Mesenchymal stem cell (in vitro differentiated cells and primary cell): ENCODE data around the gene USP14. TPM values are rescaled to one million over a fixed set of nuclear protein-coding genes. Genes with fewer than 3 reads are reported as not detected.
"Not testable (repeated sequence)": the region's sequence is repeated elsewhere in the genome, so short reads cannot be mapped to it uniquely, and the experiment has no call there.

Experiments used
- DNase-seq: peaks from one replicate; pipeline ENCODE4 v3.0.0-alpha.2; 2013
- H2AFZ ChIP-seq: one replicate; pipeline ENCODE4 v1.6.1; 2013; ENCODE audit warnings: low read depth, mild to moderate bottlenecking, control low read depth, inconsistent platforms, low read length, moderate library complexity
- H2AK5ac ChIP-seq: 2 replicates; pipeline ENCODE4 v1.6.1; 2013; ENCODE audit warnings: low read length, moderate library complexity, mild to moderate bottlenecking, inconsistent platforms; ENCODE audit not compliant: severe bottlenecking
- H2BK120ac ChIP-seq: one replicate; pipeline ENCODE4 v1.6.1; 2013; ENCODE audit warnings: low read depth, mild to moderate bottlenecking, inconsistent platforms, low read length, moderate library complexity
- H2BK12ac ChIP-seq, 2 experiments: one replicate each; pipeline ENCODE4 v1.6.1; 2013; ENCODE audit warnings: inconsistent platforms in 2 of 2, low read length in 2 of 2, mild to moderate bottlenecking in 2 of 2, moderate library complexity in 2 of 2, control low read depth in 1 of 2
- H2BK15ac ChIP-seq: one replicate; pipeline ENCODE4 v1.6.1; 2013; ENCODE audit warnings: mild to moderate bottlenecking, low read depth, inconsistent platforms; ENCODE audit not compliant: poor library complexity, severe bottlenecking
- H2BK5ac ChIP-seq: 2 replicates; pipeline ENCODE4 v1.6.1; 2013; ENCODE audit warnings: low read depth, mild to moderate bottlenecking, low read length, control low read depth, inconsistent platforms; ENCODE audit not compliant: poor library complexity, severe bottlenecking
- H3K14ac ChIP-seq, 2 experiments: one replicate each; pipeline ENCODE4 v1.6.1; 2013; ENCODE audit warnings: inconsistent platforms in 2 of 2, low read length in 2 of 2, control low read depth in 1 of 2, mild to moderate bottlenecking in 1 of 2, moderate library complexity in 1 of 2
- H3K18ac ChIP-seq, 2 experiments: one replicate each; pipeline ENCODE4 v1.6.1; 2013; ENCODE audit warnings: inconsistent platforms in 2 of 2, low read length in 2 of 2, control low read depth in 1 of 2, low read depth in 1 of 2, mild to moderate bottlenecking in 1 of 2
- H3K23ac ChIP-seq, 2 experiments: one replicate each; pipeline ENCODE4 v1.6.1; 2013; ENCODE audit warnings: inconsistent platforms in 2 of 2, low read length in 2 of 2, mild to moderate bottlenecking in 2 of 2, moderate library complexity in 2 of 2, control low read depth in 1 of 2
- H3K27ac ChIP-seq: 2 replicates; pipeline ENCODE4 v1.5.1; 2013; ENCODE audit warnings: mild to moderate bottlenecking, moderate library complexity, low read length, control low read depth, inconsistent platforms; ENCODE audit not compliant: poor library complexity, severe bottlenecking
- H3K27me3 ChIP-seq, 2 experiments: 2 replicates each; pipeline versions ENCODE4 v1.6.1 to v1.7.0; 2013; ENCODE audit warnings: low read length in 2 of 2, mild to moderate bottlenecking in 2 of 2, moderate library complexity in 2 of 2, control low read depth in 1 of 2, inconsistent platforms in 1 of 2; ENCODE audit not compliant: control insufficient read depth in 1 of 2, insufficient read depth in 1 of 2
- H3K36me3 ChIP-seq, 2 experiments: 2 replicates each; pipeline versions ENCODE4 v1.6.1 to v1.7.0; 2013; ENCODE audit warnings: low read length in 2 of 2, control low read depth in 1 of 2, inconsistent platforms in 1 of 2, low read depth in 1 of 2, mild to moderate bottlenecking in 1 of 2; ENCODE audit not compliant: insufficient read depth in 2 of 2, control insufficient read depth in 1 of 2
- H3K4ac ChIP-seq, 2 experiments: one replicate each; pipeline ENCODE4 v1.6.1; 2013; ENCODE audit warnings: inconsistent platforms in 2 of 2, low read length in 2 of 2, mild to moderate bottlenecking in 2 of 2, moderate library complexity in 2 of 2, control low read depth in 1 of 2, low read depth in 1 of 2
- H3K4me1 ChIP-seq: 2 replicates; pipeline ENCODE4 v1.6.1; 2013; ENCODE audit warnings: low read depth, low read length, control low read depth; ENCODE audit not compliant: control insufficient read depth, insufficient read depth
- H3K4me2 ChIP-seq: 2 replicates; pipeline ENCODE4 v1.6.1; 2013; ENCODE audit warnings: low read length, mild to moderate bottlenecking, inconsistent platforms; ENCODE audit not compliant: poor library complexity, severe bottlenecking
- H3K4me3 ChIP-seq, 2 experiments: 2 replicates each; pipeline versions ENCODE4 v1.5.1 to v1.7.0; 2013; ENCODE audit warnings: low read length in 2 of 2, mild to moderate bottlenecking in 2 of 2, control low read depth in 1 of 2, low read depth in 1 of 2; ENCODE audit not compliant: insufficient read depth in 1 of 2
- H3K79me1 ChIP-seq: replicated peaks from 2 replicates; pipeline ENCODE4 v1.6.1; 2013; ENCODE audit warnings: mild to moderate bottlenecking, control low read depth, low read length, inconsistent platforms; ENCODE audit not compliant: poor library complexity, severe bottlenecking
- H3K9ac ChIP-seq: 2 replicates; pipeline ENCODE4 v1.7.0; 2013; ENCODE audit warnings: mild to moderate bottlenecking, low read length, moderate library complexity
- H3K9me3 ChIP-seq: 2 replicates; pipeline ENCODE4 v1.7.0; 2013; ENCODE audit warnings: mild to moderate bottlenecking, low read length; ENCODE audit not compliant: control insufficient read depth
- H4K8ac ChIP-seq: one replicate; pipeline ENCODE4 v1.6.1; 2013; ENCODE audit warnings: inconsistent platforms, mild to moderate bottlenecking, low read length, moderate library complexity
- H4K91ac ChIP-seq: one replicate; pipeline ENCODE4 v1.6.1; 2013; ENCODE audit warnings: mild to moderate bottlenecking, low read length, inconsistent platforms
- WGBS: methylation state at CpG from one replicate; pipeline ENCODE4 v1.1.7; 2013; ENCODE audit warnings: mixed read lengths; 5-methylcytosine and 5-hydroxymethylcytosine counted together
- polyA plus RNA-seq, 2 experiments: library from polyadenylated mRNA; stranded (reverse); fragments of 200-250 nt; gene quantifications; one replicate each; pipeline ENCODE4 v1.2.3, GENCODE V29; 2013

USP14 gene
- polyA plus RNA-seq (2013, experiment 1 of 2) = 45.9 TPM
- polyA plus RNA-seq (2013, experiment 2 of 2) = 50.1 TPM

DNA sequence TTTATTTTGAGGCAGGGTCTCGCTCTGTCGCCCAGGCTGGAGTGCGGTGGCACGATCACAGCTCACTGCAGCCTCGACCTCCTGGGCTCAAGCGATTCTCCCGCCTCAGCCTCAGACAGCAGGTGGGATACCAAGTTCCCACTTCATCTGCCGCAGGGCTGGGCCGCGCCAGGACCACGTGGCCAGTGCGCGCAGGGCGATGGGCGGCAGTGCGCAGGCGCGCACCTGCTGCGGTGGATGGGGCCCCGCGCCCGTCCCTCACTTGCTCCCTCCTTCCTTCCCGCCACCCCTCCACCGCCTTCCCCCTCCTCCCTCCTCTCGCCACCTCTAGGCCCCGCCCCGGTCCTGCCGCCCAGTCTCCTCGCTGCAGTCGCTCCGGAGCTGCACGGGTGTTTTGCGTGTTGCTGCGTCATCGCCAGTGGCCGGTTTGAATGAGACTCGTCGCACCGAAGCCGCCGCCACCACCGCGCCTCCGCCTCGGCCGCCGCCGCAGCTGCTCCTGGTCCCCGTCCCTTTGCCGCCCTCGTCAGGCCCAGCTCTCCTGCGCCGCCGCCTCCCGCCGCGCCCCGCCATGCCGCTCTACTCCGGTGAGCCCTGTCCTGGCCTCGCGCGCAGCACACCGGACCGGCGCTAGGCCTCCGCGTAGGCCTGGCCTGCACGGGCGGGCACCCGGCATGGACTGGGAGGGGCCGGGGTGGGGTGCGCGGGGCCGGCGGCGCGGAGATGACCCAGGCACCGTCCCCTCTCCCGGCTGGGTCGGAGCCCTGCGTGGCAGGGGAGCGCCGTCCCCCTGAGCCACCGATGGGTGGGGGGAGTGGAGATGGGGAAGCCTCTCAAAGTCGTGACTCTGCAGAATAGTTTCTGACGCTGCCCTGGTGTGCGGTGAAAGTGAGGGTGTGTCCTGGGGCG lies at the start of gene USP14:
TSS of gene USP14 (plus strand) at position 430 of the 909 bp plus-strand sequence. CDS start at position 572, 142 bp downstream.
- WGBS = 3% methylated on average over 89 of the region's 89 CpGs
- Histone ChIP-seq H3K4me1 (peaks cover 11% of the 10 kb centered on the region), H3K23ac (peak within 1 kb of the TSS in 1 of 2 experiments; percentile 57)

DNA sequence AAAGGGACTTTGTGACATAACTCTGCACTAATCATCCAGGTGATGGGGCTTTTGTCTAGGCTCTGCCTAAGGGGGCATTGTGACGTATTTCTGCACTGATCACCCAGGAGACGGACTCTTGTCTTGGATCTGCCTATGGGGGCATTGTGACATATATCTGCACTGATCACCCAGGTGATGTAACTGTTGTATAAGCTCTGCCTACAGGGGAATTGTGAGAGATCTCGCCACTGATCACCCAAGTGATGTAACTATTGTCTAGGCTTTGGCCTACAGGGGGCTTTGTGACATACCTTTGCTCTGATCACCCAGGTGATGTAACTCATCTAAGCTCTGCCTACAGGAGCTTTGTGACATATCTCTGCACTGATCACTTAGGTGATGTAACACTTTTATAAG lies 49.7 kb upstream of the USP14 start:
- H3K4me3 ChIP-seq, H3K27me3 ChIP-seq, H3K4ac ChIP-seq, H2AK5ac ChIP-seq, H2BK5ac ChIP-seq, H2AFZ ChIP-seq, H3K18ac ChIP-seq, H3K4me1 ChIP-seq, H2BK120ac ChIP-seq, H4K91ac ChIP-seq, H2BK12ac ChIP-seq, H2BK15ac ChIP-seq, H3K4me2 ChIP-seq, H3K9me3 ChIP-seq, H3K14ac ChIP-seq, H3K9ac ChIP-seq, H4K8ac ChIP-seq, H3K23ac ChIP-seq, H3K79me1 ChIP-seq, H3K36me3 ChIP-seq, DNase-seq, H3K27ac ChIP-seq: not testable (repeated sequence)
- WGBS = no CpG with 5 or more reads among the region's 3 CpGs

More for the DNA sequence above, at the start of gene USP14:
- peak within 1 kb of the TSS; percentile 96 to 100 for H3K4me3 ChIP-seq
- peak within 1 kb of the TSS; percentile 96 to 98 for H3K18ac ChIP-seq
- no peak within 1 kb of the TSS for H3K27ac ChIP-seq
- H2BK12ac ChIP-seq = peak within 1 kb of the TSS in 1 of 2 experiments; percentile 53
- H3K27me3 ChIP-seq = no peaks in the 10 kb centered on the region
- H2AFZ ChIP-seq = peak within 1 kb of the TSS; percentile 72
- H3K4ac ChIP-seq = peak within 1 kb of the TSS; percentile 81 to 90
- H4K8ac ChIP-seq = peak within 1 kb of the TSS; percentile 100
- H3K79me1 ChIP-seq = no peaks in the 10 kb centered on the region
- no peak within 1 kb of the TSS for H2BK120ac ChIP-seq
- H3K14ac ChIP-seq = peak within 1 kb of the TSS in 1 of 2 experiments; percentile 96
- H3K4me2 ChIP-seq = peak within 1 kb of the TSS; percentile 85
- peak; percentile 97 for DNase-seq
- no peaks in the 10 kb centered on the region for H3K9me3 ChIP-seq
- H2AK5ac ChIP-seq = no peak within 1 kb of the TSS
- no peak within 1 kb of the TSS for H2BK5ac ChIP-seq
- H3K36me3 ChIP-seq = peaks cover 0 to 5% of the 10 kb centered on the region in 2 experiments
- peak within 1 kb of the TSS; percentile 98 for H4K91ac ChIP-seq
- peak within 1 kb of the TSS; percentile 97 for H3K9ac ChIP-seq
- no peak within 1 kb of the TSS for H2BK15ac ChIP-seq

DNA sequence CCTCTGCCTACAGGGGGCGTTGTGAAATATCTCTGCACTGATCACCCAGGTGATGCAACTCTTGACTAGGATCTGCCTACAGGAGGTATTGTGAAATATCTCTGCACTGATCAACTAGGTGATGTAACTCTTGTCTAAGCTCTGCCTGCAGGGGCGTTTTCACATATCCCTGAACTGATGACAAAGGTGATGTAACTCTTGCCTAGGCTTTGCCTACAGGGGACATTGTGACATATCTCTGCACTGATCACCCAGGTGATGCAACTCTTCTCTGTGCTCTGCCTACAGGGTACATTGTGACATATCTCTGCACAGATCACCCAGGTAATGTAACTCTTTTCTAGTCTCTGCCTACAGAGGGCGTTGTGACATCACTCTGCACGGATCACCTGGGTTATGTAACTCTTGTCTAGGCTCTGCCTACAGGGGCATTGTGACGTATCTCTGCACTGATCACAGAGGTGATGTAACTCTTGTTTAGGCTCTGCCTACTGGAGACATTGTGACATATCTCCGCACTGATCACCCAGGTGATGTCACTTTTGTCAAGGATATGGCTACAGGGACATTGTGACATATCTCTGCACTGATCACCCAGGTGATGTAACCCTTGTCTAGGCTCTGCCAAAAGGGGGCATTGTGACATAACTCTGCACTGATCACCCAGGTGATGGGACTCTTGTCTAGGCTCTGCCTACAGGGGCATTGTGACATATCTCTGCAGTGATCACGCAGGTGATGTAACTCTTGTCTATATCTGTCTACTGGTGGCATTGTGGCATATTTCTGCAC lies 49.0 kb upstream of the USP14 start:
- H3K79me1 ChIP-seq, H3K4me1 ChIP-seq, H2AK5ac ChIP-seq, H3K14ac ChIP-seq, H3K27ac ChIP-seq, H4K8ac ChIP-seq, H3K36me3 ChIP-seq, H2BK5ac ChIP-seq, H2AFZ ChIP-seq, H3K23ac ChIP-seq, H3K9me3 ChIP-seq, H3K4me3 ChIP-seq, H2BK120ac ChIP-seq, H3K27me3 ChIP-seq, H3K4me2 ChIP-seq, H3K9ac ChIP-seq, H2BK15ac ChIP-seq, H4K91ac ChIP-seq, H3K4ac ChIP-seq, H3K18ac ChIP-seq, H2BK12ac ChIP-seq: not testable (repeated sequence)
- 39% methylated on average over 7 of the region's 7 CpGs for WGBS
- DNase-seq = peak; percentile 21

DNA sequence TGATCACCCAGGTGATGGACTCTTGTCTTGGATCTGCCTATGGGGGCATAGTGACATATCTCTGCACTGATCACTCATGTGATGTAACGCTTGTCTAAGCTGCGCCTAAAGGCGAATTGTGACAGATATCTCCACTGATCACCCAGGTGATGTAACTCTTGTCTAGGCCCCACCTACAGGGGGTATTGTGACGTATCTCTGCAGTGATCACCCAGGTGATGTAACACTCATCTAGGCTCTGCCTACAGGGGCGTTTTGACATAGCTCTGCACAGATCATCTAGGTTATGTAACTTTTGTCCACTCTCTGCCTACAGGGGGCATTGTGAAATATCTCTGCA lies 48.5 kb upstream of the USP14 start:
- not testable (repeated sequence) for H3K36me3 ChIP-seq, H3K4me3 ChIP-seq, H2BK12ac ChIP-seq, H3K14ac ChIP-seq, H2BK5ac ChIP-seq, H3K23ac ChIP-seq, H4K91ac ChIP-seq, H2AFZ ChIP-seq, H3K4me2 ChIP-seq, H4K8ac ChIP-seq, H3K4me1 ChIP-seq, H3K27me3 ChIP-seq, DNase-seq, H3K9me3 ChIP-seq, H3K4ac ChIP-seq, H3K79me1 ChIP-seq, H2BK15ac ChIP-seq, H3K18ac ChIP-seq, H3K27ac ChIP-seq, H2AK5ac ChIP-seq, H2BK120ac ChIP-seq, H3K9ac ChIP-seq
- WGBS = 77% methylated on average over 5 of the region's 5 CpGs
